Measurements from ENCODE around the gene PLSCR1.
"Not testable (repeated sequence)": the region's sequence is repeated elsewhere in the genome, so short reads cannot be mapped to it uniquely, and the experiment has no call there.

The PLSCR1 gene

GRCh38 chr3:146532406-146532805 is 12.0 kb downstream of the PLSCR1 start:
- DNase-seq (ENCODE audit: low read depth), result no peak
- no peak overlapping the region for H3K4me3 ChIP-seq (ENCODE audit: low read length)
- TF ChIP-seq, protein P1, sequence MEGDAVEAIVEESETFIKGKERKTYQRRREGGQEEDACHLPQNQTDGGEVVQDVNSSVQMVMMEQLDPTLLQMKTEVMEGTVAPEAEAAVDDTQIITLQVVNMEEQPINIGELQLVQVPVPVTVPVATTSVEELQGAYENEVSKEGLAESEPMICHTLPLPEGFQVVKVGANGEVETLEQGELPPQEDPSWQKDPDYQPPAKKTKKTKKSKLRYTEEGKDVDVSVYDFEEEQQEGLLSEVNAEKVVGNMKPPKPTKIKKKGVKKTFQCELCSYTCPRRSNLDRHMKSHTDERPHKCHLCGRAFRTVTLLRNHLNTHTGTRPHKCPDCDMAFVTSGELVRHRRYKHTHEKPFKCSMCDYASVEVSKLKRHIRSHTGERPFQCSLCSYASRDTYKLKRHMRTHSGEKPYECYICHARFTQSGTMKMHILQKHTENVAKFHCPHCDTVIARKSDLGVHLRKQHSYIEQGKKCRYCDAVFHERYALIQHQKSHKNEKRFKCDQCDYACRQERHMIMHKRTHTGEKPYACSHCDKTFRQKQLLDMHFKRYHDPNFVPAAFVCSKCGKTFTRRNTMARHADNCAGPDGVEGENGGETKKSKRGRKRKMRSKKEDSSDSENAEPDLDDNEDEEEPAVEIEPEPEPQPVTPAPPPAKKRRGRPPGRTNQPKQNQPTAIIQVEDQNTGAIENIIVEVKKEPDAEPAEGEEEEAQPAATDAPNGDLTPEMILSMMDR (conservative IDR thresholded peaks at IDR 0.05; ENCODE audit: low read depth, low read length), result no peak

GRCh38 chr3:146530609-146531008 is 13.8 kb downstream of the PLSCR1 start:
- no peak for DNase-seq (ENCODE audit: low read depth)
- no peak overlapping the region for H3K4me3 ChIP-seq (ENCODE audit: low read length)
- TF ChIP-seq, protein P1 (conservative IDR thresholded peaks at IDR 0.05; ENCODE audit: low read depth, low read length), result no peak

DNA sequence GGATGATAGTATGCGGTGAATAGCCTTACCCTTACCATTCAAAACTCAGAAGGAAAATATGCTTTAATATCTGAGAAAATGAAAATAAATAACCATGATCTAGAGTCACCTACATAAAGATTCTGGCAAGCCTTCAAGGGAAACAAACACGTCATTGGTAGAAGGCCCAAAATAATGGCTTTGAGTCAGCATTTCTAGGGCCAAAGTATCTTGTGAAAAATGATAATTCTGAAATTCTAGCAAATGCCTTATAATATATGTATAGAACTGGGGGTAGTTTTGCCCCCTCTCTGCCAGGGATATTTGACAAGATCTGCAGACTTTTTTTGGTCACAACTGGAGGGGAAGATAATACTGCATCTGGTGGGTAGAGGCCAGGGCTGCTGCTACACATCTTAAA is 15.4 kb downstream of the PLSCR1 start:
- TF ChIP-seq, protein P1 (conservative IDR thresholded peaks at IDR 0.05; ENCODE audit: low read depth, low read length), result no peak
- DNase-seq (ENCODE audit: low read depth), result no peak
- H3K4me3 ChIP-seq (ENCODE audit: low read length), result no peak overlapping the region

DNA sequence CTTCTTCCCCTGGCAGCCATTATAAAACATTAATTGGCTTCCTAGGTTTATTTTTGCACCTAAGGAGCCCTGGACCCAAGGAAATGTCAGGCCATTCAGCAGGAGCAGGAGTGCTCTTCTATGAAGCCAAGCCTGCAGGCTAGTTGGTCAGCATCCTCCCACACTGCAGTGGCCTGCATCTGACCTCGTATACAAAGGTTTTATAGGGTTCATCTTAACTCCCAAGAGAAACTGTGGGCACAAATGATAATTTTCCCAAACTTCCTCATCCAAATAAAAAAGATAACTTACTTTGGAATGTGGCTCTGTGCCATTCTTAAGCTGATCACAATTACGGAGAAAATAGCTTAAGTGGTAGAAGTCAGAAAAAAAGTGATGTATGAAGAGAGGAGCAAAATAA is 19.4 kb downstream of the PLSCR1 start:
- TF ChIP-seq, protein P1 (conservative IDR thresholded peaks at IDR 0.05; ENCODE audit: low read depth, low read length), result no peak
- no peak overlapping the region for H3K4me3 ChIP-seq (ENCODE audit: low read length)
- no peak for DNase-seq (ENCODE audit: low read depth)

GRCh38 chr3:146523531-146523930 is 20.9 kb downstream of the PLSCR1 start:
- no peak overlapping the region for H3K4me3 ChIP-seq (ENCODE audit: low read length)
- DNase-seq (ENCODE audit: low read depth), result no peak
- TF ChIP-seq, protein P1 (conservative IDR thresholded peaks at IDR 0.05; ENCODE audit: low read depth, low read length), result no peak

DNA sequence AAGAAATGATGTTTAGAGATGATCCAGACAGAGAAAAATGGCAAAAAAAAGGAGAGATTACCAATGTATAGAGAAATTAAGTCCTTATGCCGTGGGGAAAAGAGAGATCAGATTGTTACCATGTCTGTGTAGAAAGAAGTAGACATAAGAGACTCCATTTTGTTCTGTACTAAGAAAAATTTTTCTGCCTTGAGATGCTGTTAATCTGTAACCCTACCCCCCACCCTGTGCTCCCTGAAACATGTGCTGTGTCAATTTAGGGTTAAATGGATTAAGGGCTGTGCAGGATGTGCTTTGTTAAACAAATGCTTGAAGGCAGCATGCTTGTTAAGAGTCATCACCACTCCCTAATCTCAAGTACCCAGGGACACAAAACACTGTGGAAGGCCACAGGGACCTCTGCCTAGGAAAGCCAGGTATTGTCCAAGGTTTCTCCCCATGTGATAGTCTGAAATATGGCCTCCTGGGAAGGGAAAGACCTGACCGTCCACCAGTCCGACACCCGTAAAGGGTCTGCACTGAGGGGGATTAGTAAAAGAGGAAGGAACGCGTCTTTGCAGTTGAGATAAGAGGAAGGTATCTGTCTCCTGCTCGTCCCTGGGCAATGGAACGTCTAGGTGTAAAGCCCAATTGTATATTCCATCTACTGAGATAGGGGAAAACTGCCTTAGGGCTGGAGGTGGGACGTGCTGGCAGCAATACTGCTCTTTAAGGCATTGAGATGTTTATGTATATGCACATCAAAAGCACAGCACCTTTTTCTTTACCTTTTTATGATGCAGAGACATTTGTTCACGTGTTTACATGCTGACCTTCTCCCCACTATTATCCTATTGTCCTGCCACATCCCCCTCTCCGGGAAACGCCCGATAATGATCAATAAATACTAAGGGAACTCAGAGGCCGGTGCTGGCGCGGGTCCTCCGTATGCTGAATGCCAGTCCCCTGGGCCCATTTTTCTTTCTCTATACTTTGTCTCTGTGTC is 21.9 kb downstream of the PLSCR1 start:
- not testable (repeated sequence) for DNase-seq (ENCODE audit: low read depth); H3K4me3 ChIP-seq (ENCODE audit: low read length)

- H3K4me3 ChIP-seq (ENCODE audit: low read length), result no peak overlapping the region
- DNase-seq (ENCODE audit: low read depth), result no peak
- TF ChIP-seq, protein P1 (conservative IDR thresholded peaks at IDR 0.05; ENCODE audit: low read depth, low read length), result no peak
Measured at GRCh38 chr3:146521394-146521793, 23.0 kb downstream of the PLSCR1 start.

All from retinal pigment epithelial cell (primary cell).